IMR-90 (cell line): ENCODE measurements around the gene LMX1A. TPM values are rescaled to one million over a fixed set of nuclear protein-coding genes. Genes with fewer than 3 reads are reported as not detected.

Experiments
- polyA plus RNA-seq, 3 experiments: library from polyadenylated mRNA; depleted of rRNA; stranded (reverse); fragments of >200 nt; gene quantifications; 2 replicates each; pipeline ENCODE4 v1.2.3, GENCODE V29; 2012; ENCODE audit warnings: low replicate concordance in 1 of 3
- total RNA-seq: library from RNA; depleted of rRNA; stranded (reverse); fragments of >200 nt; gene quantifications from 2 replicates; pipeline ENCODE4 v1.2.3, GENCODE V29; 2012; rRNA removed

LMX1A gene
- total and polyA plus RNA-seq, 2 of the 4 experiments (the other 2 are of a cell fraction) = not detected

Other genes with a start within 250 kb of the LMX1A start
- gene RXRG, start 88.4 kb upstream of the LMX1A start, total RNA-seq = not detected in 2 replicates
- gene RXRG, start 88.4 kb upstream of the LMX1A start, polyA plus RNA-seq (2012; rRNA removed) = not detected in 2 replicates
- gene LRRC52, start 187.3 kb upstream of the LMX1A start, total RNA-seq = not detected in 2 replicates
- not detected in 2 replicates for gene LRRC52, start 187.3 kb upstream of the LMX1A start, polyA plus RNA-seq (2012; rRNA removed)